ENCODE results near the gene KCNJ11.

DNA sequence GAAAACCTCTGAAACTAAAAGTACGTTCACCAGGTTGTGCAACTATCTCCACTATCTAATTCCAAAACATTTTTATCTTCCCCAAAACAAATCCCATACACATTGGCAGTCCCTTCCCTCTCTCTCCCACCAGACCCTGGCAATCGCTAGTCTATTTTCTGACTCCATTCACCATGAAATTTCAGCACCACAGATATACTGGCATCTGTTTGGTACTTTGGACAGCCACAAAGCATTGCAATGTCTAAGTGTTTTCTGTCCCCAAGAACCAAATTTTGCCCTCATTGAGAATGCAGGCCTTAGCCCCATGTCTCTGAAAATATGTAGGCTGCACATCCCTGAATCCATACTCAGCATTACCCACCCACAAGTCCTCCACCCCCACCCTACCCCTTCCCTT, 28.0 kb upstream of the KCNJ11 start:
- TF ChIP-seq POLR2AphosphoS5 (IDR thresholded peaks at IDR 0.05; ENCODE audit: low read depth, low read length) (no peak), FOXP2 (optimal IDR thresholded peaks at IDR 0.05; ENCODE audit: borderline replicate concordance, extremely low read depth, extremely low read length, insufficient read depth) (no peak), TAF1 (IDR thresholded peaks at IDR 0.05; ENCODE audit: borderline replicate concordance, insufficient read depth, low read length) (no peak), SIN3A (IDR thresholded peaks at IDR 0.05; ENCODE audit: borderline replicate concordance, insufficient read depth, low read length) (no peak)
- TF ChIP-seq, protein P1, sequence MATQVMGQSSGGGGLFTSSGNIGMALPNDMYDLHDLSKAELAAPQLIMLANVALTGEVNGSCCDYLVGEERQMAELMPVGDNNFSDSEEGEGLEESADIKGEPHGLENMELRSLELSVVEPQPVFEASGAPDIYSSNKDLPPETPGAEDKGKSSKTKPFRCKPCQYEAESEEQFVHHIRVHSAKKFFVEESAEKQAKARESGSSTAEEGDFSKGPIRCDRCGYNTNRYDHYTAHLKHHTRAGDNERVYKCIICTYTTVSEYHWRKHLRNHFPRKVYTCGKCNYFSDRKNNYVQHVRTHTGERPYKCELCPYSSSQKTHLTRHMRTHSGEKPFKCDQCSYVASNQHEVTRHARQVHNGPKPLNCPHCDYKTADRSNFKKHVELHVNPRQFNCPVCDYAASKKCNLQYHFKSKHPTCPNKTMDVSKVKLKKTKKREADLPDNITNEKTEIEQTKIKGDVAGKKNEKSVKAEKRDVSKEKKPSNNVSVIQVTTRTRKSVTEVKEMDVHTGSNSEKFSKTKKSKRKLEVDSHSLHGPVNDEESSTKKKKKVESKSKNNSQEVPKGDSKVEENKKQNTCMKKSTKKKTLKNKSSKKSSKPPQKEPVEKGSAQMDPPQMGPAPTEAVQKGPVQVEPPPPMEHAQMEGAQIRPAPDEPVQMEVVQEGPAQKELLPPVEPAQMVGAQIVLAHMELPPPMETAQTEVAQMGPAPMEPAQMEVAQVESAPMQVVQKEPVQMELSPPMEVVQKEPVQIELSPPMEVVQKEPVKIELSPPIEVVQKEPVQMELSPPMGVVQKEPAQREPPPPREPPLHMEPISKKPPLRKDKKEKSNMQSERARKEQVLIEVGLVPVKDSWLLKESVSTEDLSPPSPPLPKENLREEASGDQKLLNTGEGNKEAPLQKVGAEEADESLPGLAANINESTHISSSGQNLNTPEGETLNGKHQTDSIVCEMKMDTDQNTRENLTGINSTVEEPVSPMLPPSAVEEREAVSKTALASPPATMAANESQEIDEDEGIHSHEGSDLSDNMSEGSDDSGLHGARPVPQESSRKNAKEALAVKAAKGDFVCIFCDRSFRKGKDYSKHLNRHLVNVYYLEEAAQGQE (IDR thresholded peaks at IDR 0.05; ENCODE audit: insufficient read depth in 1 of 2, low read depth in 2 of 2, low read length in 2 of 2), result peak in 1 of 2 experiments; percentile 77; a peak in 2 of 4 replicates

All from PFSK-1 (cell line).